ENCODE results near the gene CRNKL1. TPM values are rescaled to one million over a fixed set of nuclear protein-coding genes. Genes with fewer than 3 reads are reported as not detected.

The CRNKL1 gene
- total RNA-seq, 1 experiment from 2014 or later: 6.7 TPM

GRCh38 chr20:20085812-20086211 lies 33.5 kb upstream of the CRNKL1 start:
- Mint-ChIP-seq H3K4me1 (ENCODE audit: low read depth, unreplicated experiment) (no peaks in the 10 kb centered on the region), H3K36me3 (ENCODE audit: insufficient read depth, unreplicated experiment) (no peaks in the 10 kb centered on the region), H3K27ac (ENCODE audit: unreplicated experiment) (no peak overlapping the region), H3K4me3 (ENCODE audit: low read depth, unreplicated experiment) (no peak overlapping the region), H3K27me3 (ENCODE audit: unreplicated experiment) (peaks cover 13% of the 10 kb centered on the region), H3K9me3 (ENCODE audit: low read depth, unreplicated experiment) (no peaks in the 10 kb centered on the region)
- CTCF ChIA-PET: no interaction called here
- no peak for TF ChIP-seq CTCF (IDR thresholded peaks at IDR 0.05; ENCODE audit: unreplicated experiment)
- BruUV-seq (replicated peaks): no TSS peak
- DNase-seq: no peak
- intact Hi-C loops (cut with micrococcal nuclease; ENCODE audit: unreplicated experiment): loop anchor here (10.0 kb wide), 1 partner anchor 279 kb away; the partner anchor contains the start of gene INSM1

- Mint-ChIP-seq H3K27me3 (ENCODE audit: unreplicated experiment) (peaks cover 6% of the 10 kb centered on the region), H3K9me3 (ENCODE audit: low read depth, unreplicated experiment) (no peaks in the 10 kb centered on the region), H3K4me3 (ENCODE audit: low read depth, unreplicated experiment) (no peak overlapping the region), H3K27ac (ENCODE audit: unreplicated experiment) (no peak overlapping the region), H3K4me1 (ENCODE audit: low read depth, unreplicated experiment) (no peaks in the 10 kb centered on the region), H3K36me3 (ENCODE audit: insufficient read depth, unreplicated experiment) (no peaks in the 10 kb centered on the region)
- no peak for TF ChIP-seq CTCF (IDR thresholded peaks at IDR 0.05; ENCODE audit: unreplicated experiment)
- BruUV-seq (replicated peaks): no TSS peak
- DNase-seq: no peak
- CTCF ChIA-PET: no interaction called here
- intact Hi-C loops (cut with micrococcal nuclease; ENCODE audit: unreplicated experiment): loop anchor here (10.0 kb wide), 1 partner anchor 280 kb away; the partner anchor contains the start of gene INSM1
Measured at GRCh38 chr20:20085071-20085470, 32.8 kb upstream of the CRNKL1 start.

GRCh38 chr20:20084296-20084752 lies 32.1 kb upstream of the CRNKL1 start:
- Mint-ChIP-seq H3K27me3 (ENCODE audit: unreplicated experiment) (no peaks in the 10 kb centered on the region), H3K36me3 (ENCODE audit: insufficient read depth, unreplicated experiment) (no peaks in the 10 kb centered on the region), H3K9me3 (ENCODE audit: low read depth, unreplicated experiment) (no peaks in the 10 kb centered on the region), H3K4me1 (ENCODE audit: low read depth, unreplicated experiment) (peaks cover 1% of the 10 kb centered on the region), H3K4me3 (ENCODE audit: low read depth, unreplicated experiment) (no peak overlapping the region), H3K27ac (ENCODE audit: unreplicated experiment) (no peak overlapping the region)
- DNase-seq: no peak
- no peak for TF ChIP-seq CTCF (IDR thresholded peaks at IDR 0.05; ENCODE audit: unreplicated experiment)
- intact Hi-C loops (cut with micrococcal nuclease; ENCODE audit: unreplicated experiment): loop anchor here (1.0 to 10.0 kb wide), 2 partner anchors 153 to 280 kb away; partner anchors contain the start of gene INSM1
- CTCF ChIA-PET: no interaction called here
- BruUV-seq (replicated peaks): no TSS peak

- Mint-ChIP-seq H3K4me3 (ENCODE audit: low read depth, unreplicated experiment) (no peak overlapping the region), H3K36me3 (ENCODE audit: insufficient read depth, unreplicated experiment) (no peaks in the 10 kb centered on the region), H3K9me3 (ENCODE audit: low read depth, unreplicated experiment) (no peaks in the 10 kb centered on the region), H3K4me1 (ENCODE audit: low read depth, unreplicated experiment) (peaks cover 7% of the 10 kb centered on the region), H3K27me3 (ENCODE audit: unreplicated experiment) (no peaks in the 10 kb centered on the region), H3K27ac (ENCODE audit: unreplicated experiment) (no peak overlapping the region)
- BruUV-seq (replicated peaks): no TSS peak
- intact Hi-C loops (cut with micrococcal nuclease; ENCODE audit: unreplicated experiment): loop anchor here (1.0 to 10.0 kb wide), 2 partner anchors 153 to 281 kb away; partner anchors contain the start of gene INSM1
- no peak for TF ChIP-seq CTCF (IDR thresholded peaks at IDR 0.05; ENCODE audit: unreplicated experiment)
- no peak for DNase-seq
- CTCF ChIA-PET: no interaction called here
Measured at GRCh38 chr20:20083807-20084206, 31.5 kb upstream of the CRNKL1 start.

Data from Calu3 (cell line).